Urothelium cell line (cell line): Measurements from ENCODE around the gene IFNA2.
"Not testable (repeated sequence)": the region's sequence is repeated elsewhere in the genome, so short reads cannot be mapped to it uniquely, and the experiment has no call there.

Source experiments
- DNase-seq: peaks from one replicate; pipeline ENCODE4 v3.0.0; 2011; ENCODE audit warnings: low spot score, mixed read lengths
- FAIRE-seq: peaks from 2 replicates; lab custom pipeline; 2011; peaks lifted over from hg19 to GRCh38; lab: Jason Lieb, UNC

Gene IFNA2

DNA sequence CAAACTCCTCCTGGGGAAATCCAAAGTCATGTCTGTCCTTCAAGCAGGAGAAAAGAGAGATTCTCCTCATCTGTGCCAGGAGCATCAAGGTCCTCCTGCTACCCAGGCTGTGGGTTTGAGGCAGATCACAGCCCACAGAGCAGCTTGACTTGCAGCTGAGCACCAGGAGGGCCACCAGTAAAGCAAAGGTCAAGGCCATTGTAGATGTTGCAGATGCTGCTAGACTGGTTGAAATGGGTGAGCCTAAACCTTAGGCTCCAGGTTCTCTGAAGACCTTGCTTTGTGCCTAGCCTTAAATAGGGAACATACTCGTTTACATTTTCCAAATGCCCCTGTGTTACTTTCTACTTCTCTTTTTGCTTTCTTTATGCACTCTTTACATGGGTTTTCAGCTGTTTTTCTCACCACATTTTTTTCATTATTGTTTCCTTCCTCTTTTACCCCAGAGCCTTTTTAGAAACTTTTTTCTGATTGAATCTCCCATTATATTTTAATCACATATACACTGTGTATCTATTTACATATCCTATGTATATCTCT is at the start of gene IFNA2:
IFNA2 (minus strand) TSS at position 268 of the 540 bp plus-strand sequence; CDS start at position 199, 69 bp downstream.
- FAIRE-seq (no peak), DNase-seq (no peak)

DNA sequence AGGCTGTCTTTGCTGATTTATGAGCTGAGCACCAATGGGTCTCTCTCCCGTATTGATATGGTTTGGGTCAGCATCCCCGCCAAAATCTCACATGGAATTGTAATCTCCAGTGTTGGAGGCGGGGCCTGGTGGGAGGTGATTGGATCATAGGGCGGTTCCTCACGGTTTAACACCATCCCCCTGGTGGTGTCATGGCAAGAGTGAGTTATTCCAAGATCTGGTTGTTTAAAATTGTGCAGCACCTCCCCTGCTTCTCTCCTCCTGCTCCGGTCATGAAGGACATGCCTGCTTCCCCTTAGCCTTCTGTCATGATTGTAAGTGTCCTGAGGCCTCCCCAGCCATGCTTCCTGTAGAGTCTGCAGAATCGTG is 49.8 kb upstream of the IFNA2 start:
- FAIRE-seq, DNase-seq: not testable (repeated sequence)

GRCh38 chr9:21434202-21435014 is 49.2 kb upstream of the IFNA2 start:
- DNase-seq (peak; percentile 23), FAIRE-seq (no peak)

- FAIRE-seq (no peak), DNase-seq (no peak)
Measured at GRCh38 chr9:21432672-21433425, 47.7 kb upstream of the IFNA2 start.

- DNase-seq, result no peak
- no peak for FAIRE-seq
Measured at GRCh38 chr9:21429191-21429590, 44.0 kb upstream of the IFNA2 start.

- DNase-seq (no peak), FAIRE-seq (no peak)
Measured at GRCh38 chr9:21428235-21428634, 43.0 kb upstream of the IFNA2 start.

DNA sequence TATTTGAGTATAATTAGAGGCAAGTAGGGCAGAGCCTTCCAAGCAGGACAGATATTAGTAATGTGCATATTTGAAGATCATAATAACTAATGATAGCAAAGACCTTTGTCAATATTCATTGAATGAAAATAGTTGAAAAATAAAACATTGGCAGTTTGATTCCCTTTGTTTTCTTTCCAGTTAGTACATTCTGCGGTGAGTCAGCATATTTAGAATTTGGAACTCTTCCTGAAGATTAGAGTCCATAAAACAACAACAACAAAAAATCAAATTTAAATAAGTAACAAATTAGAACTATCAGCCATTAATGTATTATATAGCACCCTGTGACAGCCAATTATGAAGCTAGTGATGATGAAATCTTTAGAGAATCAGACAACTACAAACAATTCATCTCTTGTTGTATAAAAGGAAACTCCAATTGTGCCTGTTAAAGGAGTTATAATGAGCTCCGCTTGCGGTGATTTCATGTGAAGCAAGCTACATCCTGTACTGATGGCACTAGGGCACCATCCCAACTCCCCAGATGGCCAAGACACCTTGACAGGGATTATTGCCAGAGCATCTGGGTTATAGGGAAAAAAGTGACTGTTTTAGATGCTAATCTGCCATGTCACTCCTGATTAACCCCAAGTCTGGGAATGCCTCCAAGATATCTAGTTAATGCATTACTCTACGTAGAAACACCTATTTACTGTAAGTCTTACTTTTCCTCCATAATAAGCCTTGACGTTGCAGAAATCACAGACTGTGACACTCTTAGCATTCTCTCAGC is 30.5 kb upstream of the IFNA2 start:
- no peak for DNase-seq
- FAIRE-seq, result no peak

DNA sequence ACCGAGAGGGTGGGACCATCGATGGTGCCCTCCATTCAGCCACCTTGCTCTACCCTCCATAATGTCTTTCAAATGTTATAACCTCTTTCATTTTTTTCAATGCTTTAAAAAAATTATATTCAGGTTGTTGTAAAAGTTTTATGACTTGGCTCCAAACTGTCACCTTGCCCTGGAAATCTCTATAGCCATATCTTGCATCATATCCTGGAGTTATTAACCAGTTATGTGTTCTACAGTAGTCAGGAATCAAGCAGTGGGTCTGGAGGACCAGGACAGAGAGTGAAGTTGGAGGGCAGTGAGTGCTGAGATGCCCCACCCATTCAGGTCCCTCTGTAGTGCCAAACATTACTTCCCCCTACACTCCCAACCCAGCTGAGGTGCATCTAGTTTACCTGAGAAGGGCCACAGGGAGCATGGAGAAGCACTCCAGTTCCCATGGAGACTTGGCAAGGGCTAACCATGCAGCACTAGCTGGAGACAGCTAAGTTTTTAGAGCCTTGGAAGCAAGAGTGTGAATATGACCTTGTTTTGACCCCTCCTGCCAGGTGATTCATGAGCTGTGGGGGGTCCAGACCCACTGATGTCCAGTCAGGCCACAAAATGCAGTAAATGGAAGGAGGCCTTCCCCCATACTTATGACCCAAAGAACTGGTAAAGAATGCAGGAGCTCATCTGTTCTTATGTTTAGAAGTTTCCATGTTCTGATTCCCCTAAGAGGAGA is 29.2 kb upstream of the IFNA2 start:
- FAIRE-seq (no peak), DNase-seq (no peak)

DNA sequence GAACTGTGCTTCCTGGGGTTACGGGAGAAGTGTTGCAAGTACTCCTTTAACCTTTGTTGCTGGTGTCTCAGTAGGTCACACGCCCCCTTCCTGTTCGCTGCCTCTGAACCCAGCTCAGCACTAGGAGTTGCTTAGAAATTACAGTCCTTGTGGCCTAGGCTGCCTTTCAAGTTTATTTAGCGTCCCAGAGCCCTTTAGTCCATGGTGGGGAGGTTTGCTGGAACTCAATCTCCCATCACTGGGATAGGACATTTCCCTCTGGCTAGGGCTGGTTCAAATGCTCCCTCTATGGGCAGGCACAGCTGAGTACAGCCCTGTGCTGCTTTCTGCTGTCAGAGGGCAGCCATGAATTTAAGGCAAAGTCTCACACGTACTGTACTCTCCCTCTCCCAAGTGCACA is 28.4 kb upstream of the IFNA2 start:
- FAIRE-seq, result no peak
- DNase-seq, result no peak

GRCh38 chr9:21413151-21413550 is 28.0 kb upstream of the IFNA2 start:
- FAIRE-seq (no peak), DNase-seq (no peak)

DNA sequence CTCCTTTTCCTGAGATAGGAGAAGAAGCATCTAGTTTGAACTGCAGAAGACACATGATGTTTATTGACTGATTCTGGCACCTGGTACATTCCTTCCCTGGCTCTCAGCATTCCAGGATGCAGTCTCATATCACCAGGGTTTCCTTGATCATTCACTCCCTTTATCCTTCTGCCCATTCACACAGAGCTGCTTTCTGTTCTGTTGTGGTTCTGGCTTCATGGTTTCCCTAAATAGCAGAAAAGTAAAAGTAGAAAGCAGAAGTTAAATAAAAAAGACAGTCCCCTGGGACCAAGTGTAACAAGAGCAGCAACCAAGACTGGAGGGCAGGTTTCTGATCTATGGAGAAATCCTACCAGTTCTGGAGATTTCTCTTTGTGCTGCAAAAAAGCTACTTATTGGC is 26.9 kb upstream of the IFNA2 start:
- FAIRE-seq, result no peak
- no peak for DNase-seq

GRCh38 chr9:21408817-21409216 is 23.6 kb upstream of the IFNA2 start, which contains the start of gene IFNA8:
Gene IFNA8, plus strand, starts transcription at chr9:21409117. Its CDS starts 60 bp downstream, at chr9:21409177.
- FAIRE-seq (no peak), DNase-seq (no peak)

- DNase-seq (no peak), FAIRE-seq (no peak)
Measured at GRCh38 chr9:21404146-21404545, 18.9 kb upstream of the IFNA2 start.

GRCh38 chr9:21402386-21403251 is 17.4 kb upstream of the IFNA2 start:
- no peak for FAIRE-seq

GRCh38 chr9:21399956-21400355 is 14.8 kb upstream of the IFNA2 start:
- no peak for FAIRE-seq
- no peak for DNase-seq

More at GRCh38 chr9:21402386-21403251, 17.4 kb upstream of the IFNA2 start:
- DNase-seq, result no peak

DNA sequence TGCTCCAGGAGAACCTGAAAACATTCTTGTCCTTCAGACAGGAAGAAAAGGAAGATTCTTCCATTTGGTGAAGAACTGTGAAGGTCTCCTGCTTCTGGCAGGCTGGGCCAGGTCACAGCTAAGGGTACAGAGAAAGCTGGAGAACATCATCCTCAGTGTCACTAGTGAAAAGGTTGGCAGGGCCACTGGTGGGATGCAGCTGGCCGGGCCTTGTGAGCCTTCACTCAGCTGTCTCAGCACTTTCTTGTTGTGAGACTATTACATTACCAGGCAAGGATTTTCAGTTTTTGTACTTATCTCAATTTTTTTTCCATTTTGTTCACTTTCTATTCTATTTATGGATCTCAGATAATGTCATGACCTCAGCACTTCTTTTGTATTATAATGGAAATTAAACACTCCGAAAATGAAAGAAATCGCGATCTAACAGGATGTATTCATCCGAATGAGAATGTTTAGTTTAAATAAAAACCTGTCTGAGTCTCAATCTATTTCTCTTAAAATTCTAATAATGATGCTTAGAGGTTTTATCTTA is 13.8 kb upstream of the IFNA2 start:
- FAIRE-seq, result no peak

DNA sequence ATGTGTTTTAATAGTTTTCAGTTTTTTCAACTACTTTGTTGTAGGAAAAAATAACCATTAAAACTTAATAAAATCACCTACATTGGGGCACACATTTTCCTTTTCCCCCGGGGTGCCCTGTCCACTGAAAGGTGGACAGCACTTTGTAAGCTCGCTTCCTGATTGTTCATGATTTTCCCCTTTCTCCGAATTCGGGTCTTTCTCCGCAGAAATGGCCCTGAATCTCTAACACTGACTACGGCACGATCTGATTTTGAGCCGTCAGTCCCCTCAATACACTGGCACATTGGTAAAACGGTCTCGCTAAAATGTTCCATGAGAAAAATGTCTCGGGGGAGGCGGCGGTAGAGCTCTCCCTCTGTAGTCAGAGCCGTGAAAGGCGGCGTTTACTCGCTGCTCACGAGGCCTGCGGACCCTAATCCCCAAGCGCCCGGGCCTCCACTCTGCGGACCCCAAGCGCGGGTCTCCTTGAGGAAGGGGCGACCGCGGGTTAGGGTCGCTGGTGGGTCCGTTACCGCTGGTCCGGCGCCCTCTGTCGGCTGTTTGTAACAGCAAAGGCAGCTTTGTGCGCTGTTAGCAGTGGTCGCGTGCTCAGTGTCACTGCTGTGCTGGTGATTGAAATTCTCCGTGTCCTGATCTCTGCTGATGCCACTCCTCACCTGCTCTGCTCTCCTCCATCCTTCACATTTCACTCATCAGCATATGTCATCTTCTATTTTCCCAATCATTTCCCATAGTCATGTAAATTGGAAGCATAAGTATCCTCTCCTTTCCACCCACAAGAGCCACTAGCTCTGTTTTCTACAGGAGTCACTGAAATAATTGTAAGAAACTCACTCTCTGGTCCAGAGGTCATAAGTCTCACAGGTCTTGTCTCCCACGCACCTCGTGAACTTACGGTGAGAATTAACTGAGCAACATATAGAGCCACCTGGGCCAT is 10.8 kb upstream of the IFNA2 start:
- no peak for FAIRE-seq
- peak; percentile 17 for DNase-seq

More for the DNA sequence above, 13.8 kb upstream of the IFNA2 start:
- no peak for DNase-seq

DNA sequence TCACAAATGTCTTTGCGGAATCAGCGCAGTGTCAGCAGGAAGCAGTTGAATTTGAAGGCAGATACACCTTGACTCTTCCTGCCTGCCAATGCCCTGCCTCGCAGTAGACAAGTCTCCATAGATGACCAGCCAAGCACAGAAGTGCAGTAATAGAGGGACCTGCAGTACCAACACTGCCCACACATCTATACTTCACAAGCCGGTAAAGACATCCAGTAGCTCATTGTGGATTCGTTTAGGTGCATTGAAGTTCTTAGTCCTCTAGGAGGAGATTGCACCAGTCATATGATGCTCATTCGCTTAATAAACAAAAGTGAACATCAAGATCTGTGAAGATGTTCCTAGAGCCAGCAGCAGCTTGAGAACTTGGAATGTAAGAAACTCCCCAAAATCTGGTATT is 7.1 kb upstream of the IFNA2 start:
- DNase-seq (peak; percentile 12), FAIRE-seq (no peak)
